ENCODE data around the gene ZNF512B. TPM values are rescaled to one million over a fixed set of nuclear protein-coding genes. Genes with fewer than 3 reads are reported as not detected.

Gene ZNF512B
- total and polyA plus RNA-seq, 4 donors = 8.7 to 18.9 (median 11.8) TPM

DNA sequence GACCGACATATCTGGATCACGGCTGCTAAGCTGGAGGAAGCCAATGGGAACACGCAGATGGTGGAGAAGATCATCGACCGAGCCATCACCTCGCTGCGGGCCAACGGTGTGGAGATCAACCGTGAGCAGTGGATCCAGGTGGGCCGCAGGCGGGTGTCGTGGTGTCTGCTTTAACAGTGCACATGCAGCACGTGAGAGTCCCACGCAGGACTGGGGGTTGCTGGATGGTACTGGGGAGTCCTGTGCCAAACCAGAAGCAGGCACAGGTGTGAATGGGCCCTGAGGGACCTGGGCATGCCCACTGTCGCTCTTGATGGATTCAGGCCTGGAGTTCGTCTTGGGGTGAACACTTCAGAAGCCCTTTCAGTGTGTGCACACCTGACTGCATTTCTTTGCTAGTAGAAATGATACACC lies 41.6 kb upstream of the ZNF512B start:
- no peak for TF ChIP-seq CTCF (IDR thresholded peaks at IDR 0.05; ENCODE audit: control extremely low read depth, extremely low read depth)
- Histone ChIP-seq H3K27me3 (ENCODE audit: control insufficient read depth in 3 of 3, insufficient read depth in 3 of 3, low read length in 2 of 3) (no peaks in the 10 kb centered on the region), H3K4me3 (no peak overlapping the region), H3K9ac (ENCODE audit: insufficient read depth in 1 of 2, low read length in 2 of 2) (no peak overlapping the region), H3K36me3 (ENCODE audit: control insufficient read depth in 4 of 4, insufficient read depth in 4 of 4, low read length in 4 of 4) (peaks cover 16 to 55% (median 46%) of the 10 kb centered on the region in 4 donors), H3K27ac (ENCODE audit: low read depth in 1 of 2, low read length in 1 of 2) (no peak overlapping the region), H3K4me1 (ENCODE audit: control insufficient read depth in 5 of 5, insufficient read depth in 5 of 5, low read length in 5 of 5) (no peaks in the 10 kb centered on the region), H3K9me3 (ENCODE audit: control insufficient read depth in 4 of 4, insufficient read depth in 3 of 4, low read length in 3 of 4) (no peaks in the 10 kb centered on the region)
- DNase-seq = no peak
- WGBS, 2 donors = 98 to 99% methylated on average over 16 of the region's 16 CpGs
- ATAC-seq (ENCODE audit: insufficient read depth, low FRiP score) = no peak

GRCh38 chr20:64010711-64011237 lies 41.0 kb upstream of the ZNF512B start:
- Histone ChIP-seq H3K36me3 (ENCODE audit: control insufficient read depth in 4 of 4, insufficient read depth in 4 of 4, low read length in 4 of 4) (peaks cover 19 to 55% (median 46%) of the 10 kb centered on the region in 4 donors), H3K4me1 (ENCODE audit: control insufficient read depth in 5 of 5, insufficient read depth in 5 of 5, low read length in 5 of 5) (no peaks in the 10 kb centered on the region), H3K27ac (ENCODE audit: low read depth in 1 of 2, low read length in 1 of 2) (no peak overlapping the region), H3K27me3 (ENCODE audit: control insufficient read depth in 3 of 3, insufficient read depth in 3 of 3, low read length in 2 of 3) (no peaks in the 10 kb centered on the region), H3K9ac (ENCODE audit: insufficient read depth in 1 of 2, low read length in 2 of 2) (no peak overlapping the region), H3K9me3 (ENCODE audit: control insufficient read depth in 4 of 4, insufficient read depth in 3 of 4, low read length in 3 of 4) (no peaks in the 10 kb centered on the region), H3K4me3 (no peak overlapping the region)
- WGBS, 2 donors = 89 to 91% methylated on average over 8 of the region's 8 CpGs
- DNase-seq = no peak
- no peak for ATAC-seq (ENCODE audit: insufficient read depth, low FRiP score)
- TF ChIP-seq CTCF (IDR thresholded peaks at IDR 0.05; ENCODE audit: control extremely low read depth, extremely low read depth) = no peak

DNA sequence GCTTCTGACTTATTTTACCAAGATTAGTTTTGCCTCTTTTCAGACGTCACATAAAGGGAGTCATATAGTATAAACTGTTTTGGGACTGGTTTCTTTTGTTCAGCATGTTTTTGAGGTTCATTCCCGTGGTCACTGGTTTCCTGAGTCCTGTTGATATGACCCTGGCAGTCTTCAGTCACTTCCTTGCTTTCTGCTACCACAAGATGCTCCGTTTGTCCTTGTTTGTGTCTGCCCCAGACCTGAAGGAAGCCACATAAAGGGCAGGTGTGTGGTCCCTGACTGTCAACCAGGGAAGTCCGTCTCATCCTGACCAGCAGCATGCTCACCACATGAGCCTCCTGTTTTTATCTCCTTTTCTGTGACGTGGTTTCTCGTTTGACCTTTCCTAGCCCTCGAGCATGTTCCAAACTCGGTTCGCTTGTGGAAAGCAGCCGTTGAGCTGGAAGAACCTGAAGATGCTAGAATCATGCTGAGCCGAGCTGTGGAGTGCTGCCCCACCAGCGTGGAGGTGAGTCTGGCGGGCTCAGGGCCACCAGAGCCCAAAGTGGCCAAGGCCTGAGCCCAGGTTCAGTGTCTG lies 40.2 kb upstream of the ZNF512B start:
- H3K4me1 ChIP-seq (ENCODE audit: control insufficient read depth in 5 of 5, insufficient read depth in 5 of 5, low read length in 5 of 5) = no peaks in the 10 kb centered on the region
- WGBS, 2 donors = 81 to 88% methylated on average over 13 of the region's 13 CpGs
- peaks cover 18 to 49% (median 45%) of the 10 kb centered on the region in 4 donors for H3K36me3 ChIP-seq (ENCODE audit: control insufficient read depth in 4 of 4, insufficient read depth in 4 of 4, low read length in 4 of 4)
- H3K9me3 ChIP-seq (ENCODE audit: control insufficient read depth in 4 of 4, insufficient read depth in 3 of 4, low read length in 3 of 4) = no peaks in the 10 kb centered on the region
- no peak overlapping the region for H3K9ac ChIP-seq (ENCODE audit: insufficient read depth in 1 of 2, low read length in 2 of 2)
- no peaks in the 10 kb centered on the region for H3K27me3 ChIP-seq (ENCODE audit: control insufficient read depth in 3 of 3, insufficient read depth in 3 of 3, low read length in 2 of 3)
- no peak overlapping the region for H3K27ac ChIP-seq (ENCODE audit: low read depth in 1 of 2, low read length in 1 of 2)
- no peak for DNase-seq
- no peak for ATAC-seq (ENCODE audit: insufficient read depth, low FRiP score)
- H3K4me3 ChIP-seq = no peak overlapping the region
- TF ChIP-seq CTCF (IDR thresholded peaks at IDR 0.05; ENCODE audit: control extremely low read depth, extremely low read depth) = no peak

GRCh38 chr20:64006902-64007301 lies 37.2 kb upstream of the ZNF512B start:
- no peaks in the 10 kb centered on the region for H3K9me3 ChIP-seq (ENCODE audit: control insufficient read depth in 4 of 4, insufficient read depth in 3 of 4, low read length in 3 of 4)
- H3K36me3 ChIP-seq (ENCODE audit: control insufficient read depth in 4 of 4, insufficient read depth in 4 of 4, low read length in 4 of 4) = peaks cover 20 to 58% (median 42%) of the 10 kb centered on the region in 4 donors
- WGBS, 2 donors = 94 to 95% methylated on average over 3 of the region's 3 CpGs
- ATAC-seq (ENCODE audit: insufficient read depth, low FRiP score) (no peak), DNase-seq (no peak)
- no peak for TF ChIP-seq CTCF (IDR thresholded peaks at IDR 0.05; ENCODE audit: control extremely low read depth, extremely low read depth)
- H3K27me3 ChIP-seq (ENCODE audit: control insufficient read depth in 3 of 3, insufficient read depth in 3 of 3, low read length in 2 of 3) = no peaks in the 10 kb centered on the region
- H3K4me1 ChIP-seq (ENCODE audit: control insufficient read depth in 5 of 5, insufficient read depth in 5 of 5, low read length in 5 of 5) = no peaks in the 10 kb centered on the region
- H3K27ac ChIP-seq (ENCODE audit: low read depth in 1 of 2, low read length in 1 of 2) = no peak overlapping the region
- no peak overlapping the region for H3K4me3 ChIP-seq
- H3K9ac ChIP-seq (ENCODE audit: insufficient read depth in 1 of 2, low read length in 2 of 2) = no peak overlapping the region
